Stromal cell of bone marrow (primary cell): ENCODE measurements around the gene RRAS.

Experiments
- DNase-seq: peaks from one replicate; pipeline ENCODE4 v3.0.0-alpha.2; 2012; ENCODE audit warnings: low read depth

Gene RRAS

GRCh38 chr19:49594993-49595818 is 44.7 kb downstream of the RRAS start:
- no peak for DNase-seq

- DNase-seq = no peak
Observed at GRCh38 chr19:49594157-49594992, 45.6 kb downstream of the RRAS start.

DNA sequence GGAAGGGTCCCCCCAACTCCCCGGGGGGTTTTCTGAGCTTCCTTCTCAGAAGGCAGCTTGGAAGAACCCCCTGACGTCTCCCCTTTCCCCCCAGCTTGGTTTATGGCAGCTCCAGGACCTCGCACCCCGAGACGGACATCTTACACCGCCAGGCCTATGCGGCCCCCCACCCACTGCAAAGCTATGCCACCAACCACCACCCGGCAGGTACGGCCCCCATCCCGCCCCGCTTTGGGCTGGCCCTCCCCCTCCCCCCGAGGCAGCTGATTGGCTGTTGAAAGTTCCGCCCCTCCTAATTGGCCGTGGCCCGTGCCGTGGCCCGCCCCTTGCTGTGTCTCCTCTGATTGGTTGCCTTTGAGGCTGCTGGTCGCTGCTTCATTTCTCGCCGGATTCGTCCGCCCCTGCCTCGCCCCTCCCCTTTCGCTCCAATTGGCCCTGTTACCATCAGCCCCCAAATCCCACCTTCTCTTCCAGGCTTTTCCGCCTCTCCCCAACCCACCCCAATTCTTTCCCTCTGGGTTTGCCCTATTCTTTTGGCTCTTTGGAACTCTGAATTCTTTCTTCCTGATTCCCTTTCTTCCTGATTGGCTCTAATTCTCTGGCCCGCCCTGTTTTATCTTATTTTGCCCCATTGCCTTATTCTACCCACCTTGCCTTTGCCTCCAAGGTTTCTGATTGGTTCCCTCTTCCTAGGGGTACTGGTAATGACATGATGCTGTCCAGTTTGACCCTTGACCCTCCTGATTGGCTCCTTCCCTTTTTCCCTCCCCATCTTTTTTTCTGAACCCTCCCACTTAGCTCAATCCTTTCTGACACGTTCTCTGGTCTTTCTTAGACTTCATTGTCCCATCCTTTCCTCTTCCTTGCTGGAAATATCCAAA is 46.5 kb downstream of the RRAS start:
- peak; percentile 84 for DNase-seq

DNA sequence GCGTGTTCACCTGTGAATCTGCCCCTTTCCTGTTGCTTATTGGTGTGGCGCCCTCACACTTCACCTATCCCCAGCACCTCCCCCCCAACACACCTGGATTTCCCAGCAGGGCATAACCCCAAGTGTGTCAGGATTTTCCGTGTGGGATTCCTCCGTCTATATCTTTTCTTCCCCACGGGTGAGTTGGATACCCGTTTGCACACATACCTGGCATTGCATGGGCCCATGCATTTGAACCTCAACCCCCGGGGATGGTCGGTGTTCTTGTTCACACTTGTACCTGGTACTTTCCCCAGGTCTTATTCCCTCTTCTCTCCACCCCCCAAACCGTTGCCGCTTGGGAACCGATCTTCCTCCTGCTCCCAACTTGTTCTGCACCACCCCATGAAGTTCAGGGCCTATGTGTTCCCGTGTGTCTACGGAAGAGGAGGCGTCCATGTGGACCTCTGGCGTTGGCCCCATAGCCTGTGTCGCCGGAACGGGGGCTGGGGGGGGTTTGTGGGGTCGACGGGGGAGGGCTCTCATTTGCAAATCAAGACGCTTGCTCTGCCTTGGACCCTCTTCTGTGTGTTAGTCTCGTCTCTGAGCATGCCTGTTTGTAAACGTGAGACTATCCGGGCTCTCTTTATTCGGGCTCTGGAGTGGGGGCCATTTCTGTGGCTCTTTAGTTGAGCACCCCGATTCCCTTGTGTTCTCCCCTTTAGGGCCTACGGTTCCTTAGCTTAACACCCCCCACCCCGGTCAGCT is 47.3 kb downstream of the RRAS start:
- no peak for DNase-seq

DNA sequence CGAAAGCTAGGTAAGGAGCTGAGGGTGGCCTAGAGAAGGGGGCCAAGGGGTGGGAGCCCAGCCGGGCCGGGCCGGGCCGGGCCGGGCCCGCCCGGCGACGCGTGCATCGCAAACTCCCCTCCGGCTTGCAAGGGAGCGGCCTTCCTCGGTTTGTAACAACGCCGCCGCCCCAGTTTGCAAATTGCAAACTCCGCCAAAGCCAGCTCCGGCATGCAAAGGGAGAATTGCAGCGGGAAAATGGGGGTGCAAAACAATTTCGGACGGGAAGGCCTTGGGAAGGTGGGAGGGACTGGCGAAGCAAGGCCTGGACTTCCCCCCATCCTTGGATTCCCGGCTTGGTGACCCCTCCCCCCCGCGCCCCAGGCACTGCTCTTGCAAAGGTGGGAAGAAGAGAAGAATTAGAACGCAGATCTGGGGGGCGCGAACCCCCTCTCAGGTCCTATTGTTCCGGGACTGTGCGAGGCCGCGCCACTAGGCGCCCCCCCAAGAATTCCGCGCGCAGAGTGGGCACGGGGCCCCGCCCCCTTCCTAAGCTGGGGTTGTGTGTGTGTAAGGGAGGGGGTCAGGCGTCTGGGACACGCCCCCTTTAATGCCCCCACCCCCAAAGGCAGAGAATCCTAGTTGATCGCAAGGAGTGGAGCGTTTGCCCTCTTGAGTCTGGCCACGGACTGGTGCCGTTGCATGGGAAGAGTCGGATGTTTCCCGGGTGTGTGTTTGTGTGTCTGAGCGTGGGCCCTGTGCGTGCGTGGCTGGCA is 48.0 kb downstream of the RRAS start:
- DNase-seq = no peak

GRCh38 chr19:49590971-49591730 is 48.8 kb downstream of the RRAS start, which contains the start of gene PRR12:
PRR12 (plus strand) TSS chr19:49591182; CDS start chr19:49591655, 473 bp downstream.
- peak; percentile 53 for DNase-seq

DNA sequence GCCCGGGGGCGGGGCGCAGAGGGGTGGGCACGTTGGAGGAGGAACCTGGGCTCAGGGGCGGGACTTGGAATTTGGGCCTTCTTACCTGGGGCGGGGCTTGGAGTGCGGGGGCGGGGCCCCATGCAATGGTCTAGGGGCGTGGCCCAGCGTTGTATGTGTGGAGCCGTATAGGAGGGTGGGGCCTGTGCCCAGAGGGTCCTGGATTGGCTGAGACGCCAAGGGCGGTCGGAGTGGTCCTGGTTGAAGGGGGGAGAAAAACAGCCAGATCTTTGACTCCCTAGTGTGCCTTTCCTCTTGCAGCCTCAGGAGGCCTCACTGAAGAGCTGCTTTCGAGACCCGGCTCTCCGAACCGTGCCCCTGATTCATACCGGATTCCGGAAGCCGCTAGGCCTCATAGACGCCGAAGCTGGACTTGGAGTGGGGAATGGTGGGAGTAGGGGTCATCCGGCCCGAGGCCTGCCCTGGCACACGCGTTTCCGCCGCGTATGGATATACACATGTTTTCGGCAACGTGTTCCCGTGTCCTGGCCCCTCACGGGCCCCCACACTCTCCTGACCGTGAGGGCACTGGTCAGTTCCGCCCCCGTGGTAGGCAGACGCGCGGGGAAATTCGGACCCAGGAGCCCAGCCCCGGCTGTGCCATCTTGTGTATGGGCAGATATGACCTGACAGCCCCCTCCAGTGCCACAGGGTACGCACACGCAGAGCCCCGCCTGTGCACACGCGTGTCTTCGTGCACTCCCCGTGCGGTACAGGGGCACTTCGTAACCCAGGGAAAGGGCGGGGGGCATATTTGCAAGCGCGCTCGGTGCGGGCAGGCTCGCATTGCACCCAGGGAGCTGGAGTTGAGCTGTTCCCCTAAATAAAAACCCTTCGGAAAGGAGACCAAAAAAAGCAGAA is 49.6 kb downstream of the RRAS start:
- DNase-seq = peak; percentile 87

DNA sequence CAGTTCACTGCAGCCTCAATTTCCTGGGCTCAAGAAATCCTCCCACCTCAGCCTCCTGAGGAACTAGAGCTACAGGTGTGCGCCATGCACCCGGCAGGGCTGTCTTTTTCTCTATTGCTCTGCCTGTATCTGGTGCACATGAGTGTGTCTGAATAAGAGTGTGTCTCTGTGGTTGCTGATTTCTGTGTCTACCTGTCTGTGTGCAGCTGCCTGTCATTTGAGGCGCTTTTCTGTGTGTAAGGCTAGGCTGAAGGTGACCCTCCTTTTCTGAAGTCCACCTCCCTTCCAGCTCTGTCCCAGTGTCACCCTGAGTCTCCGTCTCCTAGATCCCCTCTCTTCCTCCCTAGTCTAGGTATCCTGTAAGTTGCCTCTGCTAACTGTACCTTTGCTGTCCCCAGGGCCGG is 50.4 kb downstream of the RRAS start:
- no peak for DNase-seq

- DNase-seq = no peak
Observed at GRCh38 chr19:49588365-49589122, 51.4 kb downstream of the RRAS start.

- no peak for DNase-seq
Observed at GRCh38 chr19:49587227-49587626, 52.7 kb downstream of the RRAS start.
